ENCODE measurements around the gene RPS19BP1. TPM values are rescaled to one million over a fixed set of nuclear protein-coding genes. Genes with fewer than 3 reads are reported as not detected.

The RPS19BP1 gene
- total and polyA plus RNA-seq, 11 donors: 33.2 to 220 (median 52.1) TPM

DNA sequence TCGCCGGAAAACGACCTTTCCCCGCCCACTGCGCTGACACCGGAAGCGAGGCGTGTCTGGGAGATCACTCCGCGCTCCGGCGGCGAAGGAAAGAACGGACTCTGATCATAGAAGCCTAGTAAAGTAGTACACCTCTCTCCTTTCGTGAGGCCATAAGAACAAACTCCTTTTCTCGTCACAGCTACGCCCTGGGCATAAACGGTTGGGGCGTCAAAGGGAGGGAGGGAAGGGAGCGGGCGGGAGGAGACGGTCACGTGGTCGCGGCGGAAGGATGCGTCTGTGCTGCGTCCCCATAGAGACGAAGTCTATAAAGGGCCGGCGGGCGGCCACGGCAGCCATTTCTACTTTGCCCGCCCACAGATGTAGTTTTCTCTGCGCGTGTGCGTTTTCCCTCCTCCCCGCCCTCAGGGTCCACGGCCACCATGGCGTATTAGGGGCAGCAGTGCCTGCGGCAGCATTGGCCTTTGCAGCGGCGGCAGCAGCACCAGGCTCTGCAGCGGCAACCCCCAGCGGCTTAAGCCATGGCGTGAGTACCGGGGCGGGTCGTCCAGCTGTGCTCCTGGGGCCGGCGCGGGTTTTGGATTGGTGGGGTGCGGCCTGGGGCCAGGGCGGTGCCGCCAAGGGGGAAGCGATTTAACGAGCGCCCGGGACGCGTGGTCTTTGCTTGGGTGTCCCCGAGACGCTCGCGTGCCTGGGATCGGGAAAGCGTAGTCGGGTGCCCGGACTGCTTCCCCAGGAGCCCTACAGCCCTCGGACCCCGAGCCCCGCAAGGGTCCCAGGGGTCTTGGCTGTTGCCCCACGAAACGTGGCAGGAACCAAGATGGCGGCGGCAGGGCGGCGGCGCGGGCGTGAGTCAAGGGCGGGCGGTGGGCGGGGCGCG lies 12.1 kb downstream of the RPS19BP1 start, which contains the start of gene ATF4:
TSS of gene ATF4 (plus strand) at position 337 of the 880 bp plus-strand sequence. CDS start 884 bp downstream, outside the sequence.
- peak within 1 kb of the TSS; percentile 71 to 100 (median 96) for H3K4me3 ChIP-seq
- H3K27me3 ChIP-seq: no peaks in the 10 kb centered on the region
- H3K4me1 ChIP-seq: peaks cover 0 to 57% (median 51%) of the 10 kb centered on the region in 12 donors
- DNase-seq: peak; percentile 93 to 96 (median 95)
- intact Hi-C loops (cut with DNase I): loop anchor here in 9 of 10 donors (1.0 to 10.0 kb wide), 15 partner anchors 18 to 813 kb away; partner anchors contain the start of genes RPL3 (in 4 of the 9), SYNGR1 (in 4 of the 9), MIEF1 (in 3 of the 9) and CBX7 (in 1 of the 9)
- peak; percentile 83 to 97 for TF ChIP-seq POLR2A (IDR thresholded peaks at IDR 0.05)
- TF ChIP-seq, protein P1, sequence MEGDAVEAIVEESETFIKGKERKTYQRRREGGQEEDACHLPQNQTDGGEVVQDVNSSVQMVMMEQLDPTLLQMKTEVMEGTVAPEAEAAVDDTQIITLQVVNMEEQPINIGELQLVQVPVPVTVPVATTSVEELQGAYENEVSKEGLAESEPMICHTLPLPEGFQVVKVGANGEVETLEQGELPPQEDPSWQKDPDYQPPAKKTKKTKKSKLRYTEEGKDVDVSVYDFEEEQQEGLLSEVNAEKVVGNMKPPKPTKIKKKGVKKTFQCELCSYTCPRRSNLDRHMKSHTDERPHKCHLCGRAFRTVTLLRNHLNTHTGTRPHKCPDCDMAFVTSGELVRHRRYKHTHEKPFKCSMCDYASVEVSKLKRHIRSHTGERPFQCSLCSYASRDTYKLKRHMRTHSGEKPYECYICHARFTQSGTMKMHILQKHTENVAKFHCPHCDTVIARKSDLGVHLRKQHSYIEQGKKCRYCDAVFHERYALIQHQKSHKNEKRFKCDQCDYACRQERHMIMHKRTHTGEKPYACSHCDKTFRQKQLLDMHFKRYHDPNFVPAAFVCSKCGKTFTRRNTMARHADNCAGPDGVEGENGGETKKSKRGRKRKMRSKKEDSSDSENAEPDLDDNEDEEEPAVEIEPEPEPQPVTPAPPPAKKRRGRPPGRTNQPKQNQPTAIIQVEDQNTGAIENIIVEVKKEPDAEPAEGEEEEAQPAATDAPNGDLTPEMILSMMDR (IDR thresholded peaks at IDR 0.05): no peak
- ATAC-seq: peak; percentile 32 to 66 (median 58)
- H3K9me3 ChIP-seq: no peaks in the 10 kb centered on the region
- H3K36me3 ChIP-seq: peaks cover 9 to 70% (median 53%) of the 10 kb centered on the region in 9 donors
- H3K27ac ChIP-seq: peak within 1 kb of the TSS; percentile 97 to 100 (median 100)
- 0% methylated on average over 52 to 86 of the region's 86 CpGs for WGBS, 4 donors

DNA sequence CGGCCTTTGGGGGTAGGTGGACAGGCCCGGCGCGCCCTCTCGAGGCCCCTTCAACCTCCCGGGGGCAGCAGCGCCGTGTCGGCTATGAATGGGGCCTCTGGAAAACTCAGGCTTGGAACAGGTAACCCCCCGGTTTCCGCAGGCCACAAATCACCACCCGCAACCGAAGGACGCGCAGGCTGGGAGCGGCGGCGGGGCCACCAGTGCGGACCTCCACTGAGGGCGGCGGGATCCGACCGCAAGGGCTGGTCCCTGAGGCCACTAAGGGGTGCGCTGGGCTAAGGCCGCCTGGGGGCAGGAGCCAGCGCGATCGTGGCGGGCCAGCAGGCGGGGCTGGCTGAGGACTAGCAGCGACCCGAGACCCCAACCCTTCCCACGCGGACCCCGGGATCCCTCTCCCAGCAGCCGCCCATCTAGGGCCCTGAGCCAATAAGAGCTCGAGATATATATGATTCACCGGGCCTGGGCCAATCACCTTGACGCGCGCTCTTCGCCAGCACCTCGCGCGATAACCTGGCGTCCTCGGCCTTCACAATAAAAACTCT lies 12.8 kb downstream of the RPS19BP1 start:
- H3K4me3 ChIP-seq: peak overlapping the region; percentile 71 to 100 (median 96)
- intact Hi-C loops (cut with DNase I): loop anchor here (1.0 to 10.0 kb wide), 17 partner anchors 17 to 812 kb away; partner anchors contain the start of genes RPL3 (in 5 of the 10), SYNGR1 (in 5 of the 10), MIEF1 (in 4 of the 10) and TAB1 (in 2 of the 10)
- H3K27me3 ChIP-seq: no peaks in the 10 kb centered on the region
- WGBS, 4 donors: 0 to 1% (median 0%) methylated on average over 23 to 47 of the region's 47 CpGs
- TF ChIP-seq, protein P1 (IDR thresholded peaks at IDR 0.05): peak; percentile 10 to 69 (median 44)
- peak in 1 of 2 donors; percentile 53 for TF ChIP-seq POLR2A (IDR thresholded peaks at IDR 0.05)
- peak overlapping the region; percentile 97 to 100 (median 100) for H3K27ac ChIP-seq
- peaks cover 12 to 70% (median 58%) of the 10 kb centered on the region in 9 donors for H3K36me3 ChIP-seq
- H3K4me1 ChIP-seq: peaks cover 0 to 52% (median 44%) of the 10 kb centered on the region in 12 donors
- H3K9me3 ChIP-seq: no peaks in the 10 kb centered on the region
- peak; percentile 82 to 92 (median 88) for ATAC-seq
- DNase-seq: peak; percentile 98 to 99 (median 98)

DNA sequence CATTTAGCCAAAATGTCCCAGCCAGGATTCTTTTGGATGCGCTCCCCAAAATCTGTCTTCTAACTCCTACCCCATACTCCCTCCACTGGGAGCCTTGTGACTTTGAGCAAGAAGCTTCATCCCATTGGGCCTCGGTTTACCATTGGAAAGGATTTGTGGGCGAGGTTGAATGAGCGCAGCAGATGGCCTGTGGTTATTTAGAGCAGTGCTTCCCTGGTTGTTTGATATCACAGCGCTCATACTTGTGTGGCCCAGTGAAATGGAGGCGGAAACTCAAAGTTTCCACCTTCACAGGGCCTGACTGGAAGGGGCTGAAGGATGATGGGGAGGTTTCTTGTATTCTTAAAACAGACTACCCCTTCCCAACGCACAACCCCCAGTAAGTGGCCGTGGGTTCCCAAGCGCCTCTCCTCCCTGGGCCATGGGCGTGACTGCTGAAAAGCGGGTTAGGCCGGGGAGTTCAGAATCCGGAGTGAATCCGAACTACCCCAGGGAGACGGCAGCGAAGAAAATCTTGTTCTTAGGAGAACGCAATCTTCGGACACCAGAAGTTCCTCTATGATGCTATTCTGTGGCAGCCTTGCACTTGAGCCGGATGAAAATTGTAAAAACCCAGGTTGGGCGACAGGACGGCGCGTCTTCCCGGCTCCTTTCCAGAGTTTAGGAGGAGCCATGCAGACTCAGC lies 13.4 kb downstream of the RPS19BP1 start:
- no peak for ATAC-seq
- peak in 1 of 5 donors; percentile 42 for DNase-seq
- Histone ChIP-seq H3K4me3 (peak overlapping the region; percentile 71 to 100 (median 96)), H3K27me3 (no peaks in the 10 kb centered on the region), H3K4me1 (peaks cover under 1 to 52% (median 40%) of the 10 kb centered on the region in 12 donors), H3K36me3 (peaks cover 9 to 70% (median 57%) of the 10 kb centered on the region in 9 donors), H3K27ac (peak overlapping the region; percentile 97 to 100 (median 100)), H3K9me3 (no peaks in the 10 kb centered on the region)
- 7 to 13% (median 11%) methylated on average over 15 to 24 of the region's 24 CpGs for WGBS, 4 donors
- intact Hi-C loops (cut with DNase I): loop anchor here in 7 of 10 donors (2.0 to 10.0 kb wide), 7 partner anchors 16 to 344 kb away; partner anchors contain the start of genes MIEF1 (in 1 of the 7), RPL3 (in 1 of the 7), SYNGR1 (in 1 of the 7) and TAB1 (in 1 of the 7)
- no peak for TF ChIP-seq POLR2A (IDR thresholded peaks at IDR 0.05)
- TF ChIP-seq, protein P1 (IDR thresholded peaks at IDR 0.05): no peak

All from heart left ventricle (tissue), 16 donors.